GM18951 (cell line): ENCODE results near the gene ADAMTS17.

Experiments
- POLR2A ChIP-seq: IDR thresholded peaks from 4 replicates; pipeline ENCODE4 v1.6.1; 2011; ENCODE audit warnings: mild to moderate bottlenecking; ENCODE audit not compliant: insufficient read length, insufficient read depth; ENCODE audit errors: extremely low read depth
- in situ Hi-C: fragments of 300-500 bp; cut with MboI; formaldehyde crosslinking; loops from one replicate; pipeline ENCODE4 v1.12.0; 2022; ENCODE audit warnings: low sequenced_read_pairs, mixed read lengths, inconsistent platforms; ENCODE audit not compliant: unreplicated experiment

ADAMTS17 gene

DNA sequence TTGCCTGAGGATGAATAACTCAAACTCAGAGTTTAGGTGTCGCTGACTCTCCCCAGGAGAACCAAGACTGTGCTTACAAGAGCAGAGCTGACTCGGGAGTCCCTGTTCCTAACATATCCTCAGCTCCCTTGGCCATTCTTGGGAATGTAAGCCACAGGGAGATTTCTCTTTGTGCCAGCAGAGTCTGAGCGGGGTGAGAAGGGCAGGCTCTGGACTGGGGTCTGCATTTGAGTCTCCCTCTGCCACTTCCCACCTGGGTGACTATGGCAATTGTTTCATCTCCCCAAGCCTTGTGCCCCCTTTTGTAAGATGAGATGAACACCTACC, 126.0 kb downstream of the ADAMTS17 start:
- no peak for TF ChIP-seq POLR2A
- in situ Hi-C loops: no loop called here

DNA sequence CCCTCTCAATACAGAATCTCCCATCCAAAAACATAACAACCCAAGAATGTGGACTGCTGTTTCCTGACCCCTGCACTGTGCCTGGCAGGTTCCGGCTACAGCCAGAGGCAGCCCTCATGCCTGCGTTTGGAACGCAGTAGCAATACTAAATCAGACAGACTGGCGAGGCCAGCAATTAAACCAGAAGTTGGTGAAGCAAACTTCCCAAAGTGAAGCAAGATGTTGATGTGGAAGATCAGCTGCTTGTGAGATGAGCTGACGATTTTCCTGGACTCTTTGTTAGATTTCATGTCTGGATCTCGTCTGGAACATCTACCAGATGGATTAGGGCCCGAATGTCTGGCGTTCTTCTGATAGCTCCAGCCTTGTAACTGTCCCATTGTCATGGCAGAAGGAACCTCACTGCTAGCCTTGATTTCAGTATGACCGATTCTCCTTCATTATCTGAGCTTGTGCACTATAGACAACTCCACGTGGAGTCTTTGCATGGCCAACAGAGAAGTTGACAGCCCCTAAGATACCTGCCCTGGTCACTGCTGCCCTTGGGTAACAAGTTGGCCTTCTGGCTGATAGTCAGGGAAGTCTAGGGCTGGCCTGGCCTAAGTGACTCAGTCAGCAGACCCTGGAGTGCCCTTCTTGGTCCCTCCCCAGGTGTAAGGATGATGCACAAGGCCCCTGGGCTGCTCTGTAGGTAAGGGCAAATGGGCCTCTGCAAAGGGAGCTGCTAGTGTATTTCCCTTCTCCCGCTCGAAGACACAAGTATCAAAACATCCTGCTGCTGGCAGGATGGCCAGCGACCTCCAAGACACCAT, 126.5 kb downstream of the ADAMTS17 start:
- in situ Hi-C loops: no loop called here
- no peak for TF ChIP-seq POLR2A

DNA sequence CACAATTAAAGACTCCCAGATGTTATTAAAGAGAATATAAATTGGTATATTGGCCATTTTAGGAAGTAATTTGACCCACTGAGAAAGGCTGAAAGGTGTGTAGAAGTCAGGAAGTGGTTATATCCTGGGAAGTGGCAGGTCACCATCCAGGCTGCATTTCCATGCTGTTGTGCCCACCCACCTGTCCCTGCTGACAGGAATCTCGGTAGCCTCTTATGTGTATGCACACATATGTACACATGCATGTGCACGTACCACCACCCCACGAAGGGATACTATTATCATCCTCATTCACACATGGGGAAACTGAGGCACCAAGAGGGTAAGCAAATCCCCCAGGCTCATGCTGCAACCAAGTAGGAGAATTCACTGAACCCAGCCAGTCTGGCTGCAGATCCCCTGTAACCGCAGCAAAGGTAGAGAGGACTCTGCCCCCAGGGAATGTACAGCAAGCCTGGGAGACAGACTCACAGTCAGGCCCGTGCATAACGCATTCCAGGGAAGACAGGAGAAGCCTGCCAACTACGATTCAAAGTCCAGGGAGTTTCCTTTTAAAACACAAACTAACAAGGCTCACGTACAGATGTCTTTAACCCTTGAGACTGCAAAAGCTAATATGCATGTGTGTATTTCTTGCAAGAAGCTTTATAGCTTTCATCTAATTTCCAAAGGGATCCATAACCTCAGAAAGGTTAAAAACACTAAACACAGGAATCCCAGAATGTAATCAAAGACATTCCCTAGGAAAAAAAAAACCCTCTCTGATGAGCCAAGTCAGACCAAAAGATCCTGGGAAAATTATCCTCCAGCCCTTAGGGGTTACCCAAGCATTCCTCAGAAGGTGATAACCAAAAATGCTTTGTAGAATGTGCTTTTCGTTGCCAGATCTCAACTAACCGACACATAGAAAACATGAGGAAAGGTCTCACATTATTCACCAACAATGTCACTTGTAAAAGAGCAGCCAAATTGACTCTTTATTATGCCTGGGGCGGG, 129.6 kb downstream of the ADAMTS17 start:
- in situ Hi-C loops: no loop called here
- TF ChIP-seq POLR2A: no peak

DNA sequence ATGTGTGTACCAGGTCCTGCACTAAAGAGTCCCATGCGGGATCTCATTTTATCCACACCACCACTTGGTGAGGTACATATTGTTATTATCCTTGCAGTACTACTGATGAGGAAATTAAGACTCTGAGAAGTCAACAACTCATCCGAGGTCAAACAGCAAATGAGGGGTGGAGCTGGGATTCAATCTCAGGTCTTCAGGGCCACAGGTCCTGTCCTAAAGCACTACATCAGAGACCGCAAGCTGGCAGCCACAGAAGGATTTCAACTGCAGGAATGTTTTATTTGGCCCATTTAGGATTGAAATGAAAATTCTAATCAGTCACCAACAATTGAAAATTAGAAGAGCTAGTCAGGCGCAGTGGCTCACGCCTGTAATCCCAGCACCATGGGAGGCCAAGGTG, 131.4 kb downstream of the ADAMTS17 start:
- no peak for TF ChIP-seq POLR2A

DNA sequence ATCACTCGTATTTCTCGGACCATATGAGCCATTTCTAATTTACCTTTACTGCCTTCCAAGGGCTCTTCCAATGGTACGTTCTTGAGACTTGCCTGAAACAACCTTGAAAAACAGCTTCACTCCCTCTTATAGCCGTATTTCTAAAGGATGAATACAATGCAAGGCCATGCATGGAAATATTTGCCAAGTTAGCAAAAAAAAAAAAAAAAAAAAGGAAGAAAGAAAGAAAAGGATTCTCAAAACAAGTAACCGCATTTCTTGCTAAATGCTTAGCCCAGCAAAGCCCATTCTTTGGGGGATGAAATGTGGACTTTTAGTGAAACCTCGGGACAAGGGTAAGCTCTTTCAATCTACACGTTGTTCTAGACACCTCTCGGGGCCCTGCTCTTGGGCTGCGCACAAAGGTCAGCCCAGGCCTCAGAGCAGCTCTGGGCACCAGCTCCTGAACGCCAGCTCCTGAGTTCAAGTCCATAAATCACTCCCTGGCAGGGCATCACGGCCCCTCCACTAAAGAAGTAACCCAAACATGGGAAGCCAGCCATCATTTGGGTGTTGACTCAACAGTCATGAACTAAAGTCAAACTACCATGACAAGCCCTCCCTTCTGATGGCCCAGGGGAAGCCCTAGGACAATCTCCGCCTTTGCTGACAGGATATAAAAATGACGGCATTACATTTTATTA, 132.7 kb downstream of the ADAMTS17 start:
- no peak for TF ChIP-seq POLR2A
- in situ Hi-C loops: no loop called here

More for the DNA sequence above, 131.4 kb downstream of the ADAMTS17 start:
- in situ Hi-C loops: no loop called here

DNA sequence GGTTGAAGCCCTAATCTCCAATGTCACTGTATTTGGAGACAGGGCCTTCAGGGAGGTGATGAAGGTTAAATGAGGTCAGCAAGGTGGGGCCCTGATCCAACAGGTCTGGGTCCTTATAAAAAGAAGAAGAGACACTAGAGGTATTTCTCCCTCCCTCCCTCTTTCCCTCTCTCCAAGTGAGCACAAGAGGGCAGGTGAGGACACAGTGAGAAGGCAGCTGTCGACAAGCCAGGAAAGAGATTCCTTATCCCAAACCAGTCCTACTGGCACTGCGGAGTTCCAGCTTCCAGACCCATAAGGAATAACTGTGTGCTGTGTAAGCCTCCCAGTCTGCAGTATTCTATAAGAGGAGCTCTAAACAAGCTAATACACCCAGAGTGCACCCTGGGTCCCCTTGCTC, 134.7 kb downstream of the ADAMTS17 start:
- TF ChIP-seq POLR2A: no peak
- in situ Hi-C loops: no loop called here

DNA sequence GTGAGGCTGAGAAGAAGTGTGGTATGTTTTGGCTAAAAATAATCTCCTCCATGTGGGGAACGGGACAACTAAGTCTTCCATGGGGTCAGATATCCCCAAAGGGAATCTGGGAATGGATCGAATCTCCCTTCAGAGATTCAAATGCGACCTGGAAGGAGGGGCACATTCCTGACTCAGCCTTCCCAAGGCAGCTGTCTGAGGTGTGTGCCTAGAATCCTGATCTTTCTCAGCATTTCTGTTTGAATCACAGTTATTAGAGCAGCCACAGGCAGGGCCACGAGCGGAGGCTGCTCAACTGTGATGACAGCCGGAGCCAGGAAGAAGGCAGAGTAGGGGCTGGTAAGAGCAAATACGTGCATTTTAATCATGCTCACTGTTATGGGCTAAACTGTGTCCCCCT, 135.1 kb downstream of the ADAMTS17 start:
- in situ Hi-C loops: no loop called here
- no peak for TF ChIP-seq POLR2A

DNA sequence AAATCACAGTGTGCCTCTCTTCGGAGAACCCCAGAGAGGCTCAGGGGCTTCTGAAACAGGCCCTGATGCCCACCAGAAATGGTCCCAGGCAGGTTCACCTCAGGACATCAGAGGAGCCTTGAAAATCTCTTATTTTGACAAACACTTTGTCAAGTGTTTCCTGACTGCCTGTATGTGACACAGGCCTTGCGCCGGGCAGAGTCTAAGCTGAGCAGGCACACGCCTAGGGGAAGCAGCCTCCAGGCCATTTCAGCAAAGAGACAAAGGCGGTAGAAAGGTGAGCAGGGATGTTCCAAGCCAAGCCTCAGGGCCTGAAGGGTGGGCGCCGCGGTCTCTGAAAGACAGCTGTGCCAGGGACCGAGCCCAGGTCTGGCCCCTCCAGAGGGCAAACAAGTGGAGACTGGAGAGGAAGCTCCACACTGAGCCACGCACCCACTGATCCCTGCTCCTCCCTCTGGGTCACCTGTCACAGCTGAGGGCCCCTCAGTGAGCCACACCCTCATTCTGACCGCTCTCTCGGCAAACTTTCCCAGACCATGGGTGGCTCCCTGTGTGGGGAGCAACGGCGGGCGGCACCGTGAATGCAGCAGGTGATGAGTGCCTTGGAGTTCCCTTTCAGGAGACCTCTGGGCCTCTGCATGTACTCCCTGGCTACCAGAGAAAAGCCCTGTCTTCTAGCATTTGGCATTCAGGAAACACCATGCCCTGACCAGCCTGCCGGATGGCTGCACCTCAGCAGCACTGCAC, 136.1 kb downstream of the ADAMTS17 start:
- in situ Hi-C loops: no loop called here
- TF ChIP-seq POLR2A: no peak

DNA sequence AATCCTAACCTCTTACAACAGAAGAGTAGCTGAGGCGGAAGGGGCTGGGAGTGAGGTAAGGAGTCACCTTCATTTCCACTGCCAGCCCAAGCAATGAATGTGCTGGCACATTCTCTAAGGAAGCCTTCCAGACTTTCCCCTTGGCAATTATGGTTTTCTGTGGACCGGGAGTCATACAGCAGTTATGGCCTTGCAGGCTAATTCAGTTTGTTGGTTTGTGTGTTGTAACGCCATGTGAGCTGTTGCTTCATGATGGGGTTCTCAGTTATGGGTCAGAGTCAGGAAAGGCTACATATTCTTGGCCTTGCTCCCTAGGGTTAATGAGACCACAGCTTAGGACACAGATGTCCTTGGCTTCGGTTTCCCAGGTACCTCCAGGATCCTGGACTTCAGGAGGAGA, 137.0 kb downstream of the ADAMTS17 start:
- no peak for TF ChIP-seq POLR2A
- in situ Hi-C loops: no loop called here

DNA sequence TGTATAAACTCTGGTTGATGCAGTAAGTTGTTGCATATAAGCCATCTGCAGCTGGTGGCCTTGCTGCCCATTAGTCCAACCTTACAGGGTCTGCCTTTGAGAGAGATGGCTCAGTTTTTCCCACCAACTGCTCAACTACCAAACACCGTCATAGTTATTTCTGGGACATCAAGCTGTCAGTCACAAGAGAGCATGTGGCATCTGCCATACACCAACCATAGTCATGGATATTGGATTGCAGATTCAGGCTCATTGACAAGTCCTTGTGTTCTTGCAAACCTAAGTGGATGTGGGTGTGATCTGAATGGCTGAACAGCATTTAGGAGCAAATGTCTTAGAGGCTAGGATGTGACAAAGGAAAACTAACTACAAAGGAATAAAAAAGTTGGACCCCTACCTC, 137.6 kb downstream of the ADAMTS17 start:
- in situ Hi-C loops: no loop called here

DNA sequence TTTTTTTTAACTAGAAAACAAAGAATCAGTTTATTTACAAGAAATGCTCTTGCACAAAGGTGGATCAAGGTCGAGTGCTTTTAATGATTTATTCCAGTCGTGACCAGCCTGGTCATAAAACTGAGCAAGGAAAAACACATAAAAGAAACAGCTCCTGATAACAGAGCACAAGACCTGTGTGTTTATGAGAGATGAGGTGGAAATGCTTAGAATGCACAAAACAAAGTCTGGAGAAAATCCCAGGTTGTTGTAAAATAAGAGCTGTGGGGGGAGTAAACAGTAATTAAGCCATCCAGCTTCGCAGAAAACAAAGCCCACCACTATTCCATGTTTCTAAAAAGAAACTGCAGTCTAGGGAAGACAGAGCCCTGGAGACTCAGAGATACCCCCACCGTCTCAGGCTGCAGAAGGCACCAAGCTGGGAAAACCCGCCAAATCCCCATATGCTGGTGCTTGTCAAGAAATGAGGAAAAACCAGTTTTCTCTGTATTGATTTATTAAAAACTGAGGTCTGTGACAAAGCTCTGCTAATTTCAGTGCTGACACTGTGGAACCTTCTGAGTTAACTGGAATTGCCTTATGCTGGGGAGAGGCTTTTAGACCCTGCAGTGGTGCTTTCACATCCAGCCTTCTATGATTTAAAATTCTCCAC, 139.3 kb downstream of the ADAMTS17 start:
- no peak for TF ChIP-seq POLR2A
- in situ Hi-C loops: no loop called here

More for the DNA sequence above, 137.6 kb downstream of the ADAMTS17 start:
- TF ChIP-seq POLR2A: no peak
